Measurements from ENCODE around the gene CSNK1A1.
A peak's percentile ranks its signal among the peaks of the same experiment; 100 is the strongest.

DNA sequence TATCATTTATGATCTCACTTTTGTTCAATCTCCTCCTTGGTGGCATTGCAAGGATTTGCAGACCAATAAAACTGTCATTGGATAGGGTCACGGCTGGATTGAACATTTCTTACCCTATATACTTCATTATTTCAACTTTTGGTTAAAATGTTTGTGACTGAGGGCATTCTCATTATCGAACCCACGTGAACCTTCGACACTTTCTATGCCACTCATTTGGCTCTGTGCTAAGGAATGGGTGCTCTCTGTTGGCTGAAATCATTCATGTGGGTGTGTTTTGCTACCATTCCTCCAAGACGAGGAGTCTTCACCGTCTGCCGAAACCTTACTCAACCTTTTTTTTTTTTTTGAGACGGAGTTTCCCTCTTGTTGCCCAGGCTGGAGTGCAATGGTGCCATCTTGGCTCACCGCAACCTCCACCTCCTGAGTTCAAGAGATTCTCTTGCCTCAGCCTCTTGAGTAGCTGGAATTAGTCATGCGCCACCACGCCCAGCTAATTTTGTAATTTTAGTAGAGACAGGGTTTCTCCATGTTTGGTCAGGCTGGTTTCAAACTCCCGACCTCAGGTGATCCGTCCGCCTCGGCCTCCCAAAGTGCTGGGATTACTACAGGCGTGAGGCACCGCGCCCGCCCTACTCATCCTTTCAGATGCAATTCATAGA lies 62.5 kb downstream of the CSNK1A1 start:
- TF ChIP-seq, protein P1, sequence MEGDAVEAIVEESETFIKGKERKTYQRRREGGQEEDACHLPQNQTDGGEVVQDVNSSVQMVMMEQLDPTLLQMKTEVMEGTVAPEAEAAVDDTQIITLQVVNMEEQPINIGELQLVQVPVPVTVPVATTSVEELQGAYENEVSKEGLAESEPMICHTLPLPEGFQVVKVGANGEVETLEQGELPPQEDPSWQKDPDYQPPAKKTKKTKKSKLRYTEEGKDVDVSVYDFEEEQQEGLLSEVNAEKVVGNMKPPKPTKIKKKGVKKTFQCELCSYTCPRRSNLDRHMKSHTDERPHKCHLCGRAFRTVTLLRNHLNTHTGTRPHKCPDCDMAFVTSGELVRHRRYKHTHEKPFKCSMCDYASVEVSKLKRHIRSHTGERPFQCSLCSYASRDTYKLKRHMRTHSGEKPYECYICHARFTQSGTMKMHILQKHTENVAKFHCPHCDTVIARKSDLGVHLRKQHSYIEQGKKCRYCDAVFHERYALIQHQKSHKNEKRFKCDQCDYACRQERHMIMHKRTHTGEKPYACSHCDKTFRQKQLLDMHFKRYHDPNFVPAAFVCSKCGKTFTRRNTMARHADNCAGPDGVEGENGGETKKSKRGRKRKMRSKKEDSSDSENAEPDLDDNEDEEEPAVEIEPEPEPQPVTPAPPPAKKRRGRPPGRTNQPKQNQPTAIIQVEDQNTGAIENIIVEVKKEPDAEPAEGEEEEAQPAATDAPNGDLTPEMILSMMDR (IDR thresholded peaks at IDR 0.05), result no peak
- TF ChIP-seq POLR2AphosphoS5 (IDR thresholded peaks at IDR 0.05) (peak in 1 of 3 donors; percentile 51), POLR2A (IDR thresholded peaks at IDR 0.05) (no peak), EP300 (IDR thresholded peaks at IDR 0.05; ENCODE audit: low read depth) (no peak)
